Iris pigment epithelial cell (primary cell): Measurements from ENCODE around the gene FLT3.
A peak's percentile ranks its signal among the peaks of the same experiment; 100 is the strongest.

Experiments
- DNase-seq: peaks from one replicate; pipeline ENCODE4 v3.0.0-alpha.2; 2011; ENCODE audit warnings: low read depth

Gene FLT3

DNA sequence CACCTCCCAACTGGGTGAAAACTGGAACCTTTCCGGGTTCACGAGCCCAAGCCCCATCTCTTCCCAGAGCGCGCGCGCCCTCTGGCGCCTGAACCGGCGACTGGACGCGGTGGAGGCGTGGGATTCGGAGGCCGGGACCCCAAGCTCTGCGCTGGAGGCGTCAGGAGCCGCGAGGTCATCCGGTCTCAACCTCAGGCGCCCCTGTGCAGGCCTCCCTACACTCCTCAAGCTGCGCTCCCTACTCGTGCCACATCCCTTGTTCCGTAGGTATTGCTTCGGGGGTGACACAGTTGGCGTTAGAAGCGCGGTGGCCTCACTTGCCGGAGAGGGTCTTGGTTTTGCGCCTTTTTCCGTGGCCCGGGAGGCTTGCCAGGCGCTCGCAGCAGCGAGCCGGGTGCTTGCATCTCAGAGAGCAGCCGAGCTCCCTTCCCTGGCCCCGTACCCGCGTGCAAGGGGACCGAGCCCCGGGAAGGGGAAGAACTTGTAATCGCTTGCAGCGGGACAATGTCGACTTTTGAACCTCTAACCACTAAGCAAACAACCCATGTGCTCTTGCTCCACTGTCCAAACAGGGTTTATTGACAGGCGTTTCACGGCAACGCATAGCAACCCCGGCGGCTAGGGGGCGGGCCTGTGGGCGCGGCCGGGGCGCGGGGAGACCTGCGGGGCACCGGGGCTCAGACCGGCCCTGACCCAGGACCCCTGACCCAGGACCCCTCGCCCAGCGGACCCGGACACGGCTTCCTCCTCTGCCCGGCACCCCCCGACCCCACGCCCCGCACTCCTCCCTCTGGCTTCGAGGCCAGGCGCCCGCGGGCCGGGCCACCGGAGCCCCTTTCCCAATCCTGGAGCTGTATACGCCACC lies 139.8 kb downstream of the FLT3 start:
- DNase-seq: peak; percentile 41

GRCh38 chr13:27959976-27960361 lies 140.4 kb downstream of the FLT3 start:
- no peak for DNase-seq

DNA sequence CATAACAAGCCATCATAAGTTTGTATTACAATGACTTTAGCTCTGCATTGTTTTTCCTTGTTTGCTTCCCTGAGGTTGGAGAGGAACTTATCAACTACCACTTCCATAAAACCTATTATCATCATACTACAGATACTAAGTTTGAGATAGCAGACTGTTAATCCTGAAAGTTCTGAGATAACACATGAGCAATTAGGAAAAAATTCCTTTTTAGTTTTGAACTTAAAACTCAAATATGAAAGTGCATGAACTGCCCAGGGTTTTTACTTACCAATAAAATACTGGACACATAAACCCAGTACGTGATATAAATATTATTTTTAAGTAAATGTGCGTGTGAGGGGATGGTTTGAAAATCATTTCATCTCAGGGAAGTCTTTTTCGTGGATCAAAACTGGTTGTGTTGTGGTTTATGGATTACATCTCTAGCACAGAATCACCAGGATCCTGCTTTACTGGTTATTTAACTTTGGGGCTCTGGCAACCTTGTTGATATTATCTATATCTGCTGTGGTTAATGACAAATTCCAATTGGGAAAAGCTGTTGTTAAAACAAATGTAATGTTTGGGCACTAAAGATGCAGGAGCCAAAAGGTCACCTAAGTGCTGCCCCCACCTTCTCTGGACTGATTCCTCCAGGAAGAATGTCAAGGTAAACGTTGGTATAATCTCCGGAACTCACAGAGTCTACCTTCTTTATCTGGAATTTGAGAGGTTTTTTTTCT lies 143.6 kb downstream of the FLT3 start:
- DNase-seq: no peak

DNA sequence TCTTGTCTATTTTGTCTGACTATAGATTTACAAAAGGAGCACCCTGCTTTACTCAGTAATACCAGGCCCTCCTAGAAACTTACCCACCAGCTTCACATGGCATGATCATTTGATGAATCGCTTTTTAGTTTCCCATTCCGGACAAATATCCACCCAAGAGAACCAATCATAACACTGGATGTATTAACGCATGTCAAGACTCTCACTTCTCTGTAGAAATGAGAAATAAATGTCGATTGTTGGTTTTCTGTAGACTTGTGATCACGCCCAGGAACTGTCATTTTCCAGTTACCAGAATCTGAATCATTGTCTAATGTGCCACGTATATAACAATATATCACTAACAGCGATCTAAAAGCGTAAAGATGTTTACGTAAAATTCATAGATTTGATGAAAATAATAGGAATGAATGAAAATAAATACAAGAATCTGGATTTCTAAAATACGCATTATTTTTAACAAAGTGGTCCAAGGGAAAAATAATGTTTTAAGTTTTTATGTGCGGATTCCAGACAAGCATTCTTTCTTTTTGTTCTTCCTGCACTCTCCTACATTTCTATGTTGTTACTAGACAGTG lies 145.3 kb downstream of the FLT3 start:
- no peak for DNase-seq

- peak; percentile 32 for DNase-seq
Observed at GRCh38 chr13:27954406-27954851, 145.9 kb downstream of the FLT3 start.

GRCh38 chr13:27953676-27954405 lies 146.5 kb downstream of the FLT3 start:
- peak; percentile 63 for DNase-seq
